DMS53 (cell line): ENCODE measurements around the gene TMC2.
"Not testable (repeated sequence)": the region's sequence is repeated elsewhere in the genome, so short reads cannot be mapped to it uniquely, and the experiment has no call there.

Experiments
- DNase-seq: peaks from one replicate; lab custom pipeline; 2025; lab: John Stamatoyannopoulos, UW

TMC2 gene

GRCh38 chr20:2663887-2664719 lies 127.7 kb downstream of the TMC2 start, which contains the start of gene IDH3B:
IDH3B (minus strand) TSS chr20:2664216; CDS start chr20:2664188, 28 bp downstream.
- DNase-seq, result peak; percentile 97

DNA sequence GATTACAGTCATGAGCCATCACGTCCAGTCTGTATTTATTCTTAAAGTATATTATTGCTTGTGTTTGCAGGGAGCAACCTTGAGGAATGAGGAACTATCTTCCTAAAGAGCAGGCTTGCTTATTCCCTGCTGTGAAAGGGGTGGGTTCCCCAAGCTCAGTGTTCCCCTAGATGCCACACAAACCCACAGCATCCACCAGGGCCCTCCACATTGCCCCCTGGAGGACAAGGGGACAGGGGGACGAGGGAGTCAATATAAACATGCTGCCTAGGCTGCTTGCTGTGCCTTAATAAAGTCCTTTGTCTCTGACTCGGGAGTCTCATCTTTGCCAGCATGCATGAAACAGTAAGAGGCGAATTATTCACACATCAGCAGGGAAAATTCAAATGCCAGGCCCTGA lies 135.6 kb downstream of the TMC2 start:
- no peak for DNase-seq

DNA sequence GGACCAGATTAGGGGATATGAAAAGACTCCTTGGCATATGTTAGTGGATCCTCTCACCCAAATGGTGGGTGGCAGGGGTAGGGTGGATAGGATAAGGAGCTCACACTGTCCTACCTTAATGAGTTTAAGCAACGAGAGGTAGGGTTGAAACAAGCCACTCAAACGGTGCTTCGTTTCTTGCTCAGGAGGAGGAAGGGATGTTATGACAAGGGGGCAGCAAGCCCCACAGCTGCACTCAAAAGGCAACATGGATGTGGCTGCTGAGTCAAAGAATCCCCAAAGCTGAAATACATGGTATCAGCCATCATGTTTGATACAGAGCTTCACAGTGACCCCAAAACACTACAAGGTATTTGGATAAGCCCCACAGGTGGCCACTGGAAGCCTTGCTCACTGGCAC lies 136.1 kb downstream of the TMC2 start:
- no peak for DNase-seq

DNA sequence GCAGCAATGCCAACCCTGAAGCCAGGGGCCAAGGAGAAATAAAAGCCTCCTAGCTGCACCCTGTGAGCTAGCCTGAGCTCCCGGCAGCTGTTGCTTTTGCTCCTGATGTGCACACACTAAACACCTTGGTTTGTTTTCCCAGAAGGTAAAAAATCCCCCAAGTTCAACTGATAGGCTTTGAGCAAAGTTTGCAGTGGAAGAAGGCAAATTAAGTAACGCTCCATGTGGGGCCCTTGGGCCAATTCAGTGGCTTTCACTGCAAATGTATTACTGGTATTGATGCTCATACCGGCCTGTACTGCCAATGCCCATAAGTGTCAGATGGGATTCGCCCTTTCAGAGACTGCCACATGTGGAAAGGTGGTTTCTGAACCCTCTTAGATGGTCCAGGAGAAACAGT lies 137.1 kb downstream of the TMC2 start:
- DNase-seq, result no peak

- DNase-seq, result no peak
Observed at GRCh38 chr20:2680046-2680445, 143.7 kb downstream of the TMC2 start.

DNA sequence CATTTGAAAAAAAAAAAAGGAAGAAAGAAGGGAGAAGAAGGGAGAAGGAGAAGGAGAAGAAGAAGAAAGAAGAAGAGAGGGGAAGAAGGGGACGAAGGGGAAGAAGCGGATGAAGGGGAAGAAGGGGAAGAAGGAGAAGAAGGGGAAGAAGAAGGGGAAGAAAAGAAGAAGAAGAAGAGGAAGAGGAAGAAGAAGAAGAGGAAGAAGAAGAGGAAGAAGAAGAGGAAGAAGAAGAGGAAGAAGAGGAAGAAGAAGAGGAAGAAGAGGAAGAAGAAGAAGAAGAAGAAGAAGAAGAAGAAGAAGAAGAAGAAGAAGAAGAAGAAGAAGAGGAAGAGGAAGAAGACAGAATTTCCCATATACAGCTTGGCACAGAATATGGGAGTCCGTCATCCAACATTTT lies 145.7 kb downstream of the TMC2 start:
- not testable (repeated sequence) for DNase-seq

- not testable (repeated sequence) for DNase-seq
Observed at GRCh38 chr20:2684817-2685216, 148.4 kb downstream of the TMC2 start.

DNA sequence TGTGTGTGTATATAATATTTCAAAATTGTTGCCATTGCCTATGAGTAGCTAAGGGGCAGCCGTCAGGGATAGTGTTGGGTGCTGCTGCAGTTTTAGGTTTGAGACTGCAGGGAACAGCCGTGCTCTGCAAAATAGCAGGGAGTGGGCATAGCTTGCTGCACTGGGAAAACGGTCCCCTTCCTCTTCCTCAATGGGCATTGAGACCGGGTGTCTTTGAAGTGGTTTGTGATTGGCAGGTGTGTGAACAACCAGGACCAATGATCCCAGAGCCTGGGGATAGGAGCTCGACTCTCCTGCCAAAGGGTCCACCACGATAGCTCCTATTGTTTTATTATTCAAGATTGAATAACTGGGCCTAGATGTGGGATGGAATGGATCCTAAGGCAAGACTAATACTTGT lies 151.1 kb downstream of the TMC2 start:
- peak; percentile 39 for DNase-seq

DNA sequence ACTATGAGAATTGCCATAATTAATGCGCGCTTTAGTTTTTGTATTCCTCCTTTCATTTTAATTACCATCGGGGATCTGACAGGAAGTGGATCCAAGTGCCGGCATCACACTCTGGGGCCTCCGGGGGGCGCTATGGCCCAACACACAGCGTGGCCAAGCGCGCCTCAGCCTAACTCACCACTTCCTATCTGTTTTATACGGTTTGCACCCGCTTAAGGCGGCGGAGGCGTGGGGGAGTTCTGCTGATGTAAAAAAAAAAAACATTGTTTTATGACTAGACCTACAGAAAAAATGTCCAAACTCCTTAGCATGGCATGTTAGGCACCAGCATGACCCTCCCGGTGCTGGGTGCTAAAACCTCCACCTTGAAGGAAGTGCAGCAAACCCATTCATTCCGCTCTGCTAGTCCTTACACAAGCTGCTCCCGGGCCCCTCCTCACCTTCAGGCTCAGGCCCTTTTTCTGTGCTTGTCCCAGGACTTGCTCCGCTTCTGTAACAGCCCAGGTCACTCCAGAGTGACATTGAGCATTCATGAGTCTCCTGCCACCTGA lies 151.7 kb downstream of the TMC2 start:
- peak; percentile 90 for DNase-seq

GRCh38 chr20:2690213-2690612 lies 153.8 kb downstream of the TMC2 start:
- no peak for DNase-seq

DNA sequence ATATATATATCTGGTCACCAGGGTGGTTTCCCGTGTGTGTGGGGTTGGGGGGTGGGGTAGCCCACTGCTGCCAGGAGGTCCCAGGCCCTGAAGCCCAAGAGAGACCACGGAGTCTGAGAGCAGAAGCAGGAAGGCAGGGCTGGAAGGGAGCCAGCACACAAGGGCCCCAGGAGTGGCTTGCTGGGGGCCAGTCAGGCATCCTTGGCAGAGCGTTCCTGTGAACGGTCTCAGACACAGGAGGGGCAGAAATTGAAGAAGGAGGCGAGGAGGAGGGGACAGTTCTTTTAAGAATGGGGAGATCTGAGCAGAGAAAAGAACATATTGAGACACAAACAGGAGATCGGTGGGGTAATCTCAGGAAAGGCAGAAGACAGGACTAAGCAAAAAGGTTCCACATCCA lies 154.3 kb downstream of the TMC2 start:
- no peak for DNase-seq

DNA sequence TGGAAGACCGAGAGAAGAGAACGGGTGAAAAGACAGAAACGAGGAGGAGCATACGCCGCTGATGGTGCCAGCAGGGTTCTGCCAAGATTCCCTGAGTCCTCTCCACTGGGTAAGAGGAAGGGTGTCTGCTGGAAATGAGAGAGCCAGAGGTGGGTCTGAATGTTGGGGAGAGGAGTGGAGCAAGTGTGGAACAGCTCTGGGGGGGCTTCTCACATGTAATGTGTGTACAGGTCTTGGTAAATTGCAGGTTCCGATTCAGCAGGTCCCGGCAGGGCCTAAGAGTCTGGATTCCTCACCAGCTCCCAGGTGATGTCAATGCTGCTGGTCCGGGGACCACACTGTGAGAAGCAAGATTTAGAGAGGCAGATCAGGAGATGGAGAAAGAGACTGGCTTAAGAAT lies 154.8 kb downstream of the TMC2 start:
- no peak for DNase-seq
